ENCODE results near the gene GTPBP2. TPM values are rescaled to one million over a fixed set of nuclear protein-coding genes. Genes with fewer than 3 reads are reported as not detected.

GTPBP2 gene
- total and polyA plus RNA-seq, 2 of the 8 experiments (the other 6 are each of a cell fraction or from before 2014, with no cell fraction given), result 58.3 to 86.1 TPM

DNA sequence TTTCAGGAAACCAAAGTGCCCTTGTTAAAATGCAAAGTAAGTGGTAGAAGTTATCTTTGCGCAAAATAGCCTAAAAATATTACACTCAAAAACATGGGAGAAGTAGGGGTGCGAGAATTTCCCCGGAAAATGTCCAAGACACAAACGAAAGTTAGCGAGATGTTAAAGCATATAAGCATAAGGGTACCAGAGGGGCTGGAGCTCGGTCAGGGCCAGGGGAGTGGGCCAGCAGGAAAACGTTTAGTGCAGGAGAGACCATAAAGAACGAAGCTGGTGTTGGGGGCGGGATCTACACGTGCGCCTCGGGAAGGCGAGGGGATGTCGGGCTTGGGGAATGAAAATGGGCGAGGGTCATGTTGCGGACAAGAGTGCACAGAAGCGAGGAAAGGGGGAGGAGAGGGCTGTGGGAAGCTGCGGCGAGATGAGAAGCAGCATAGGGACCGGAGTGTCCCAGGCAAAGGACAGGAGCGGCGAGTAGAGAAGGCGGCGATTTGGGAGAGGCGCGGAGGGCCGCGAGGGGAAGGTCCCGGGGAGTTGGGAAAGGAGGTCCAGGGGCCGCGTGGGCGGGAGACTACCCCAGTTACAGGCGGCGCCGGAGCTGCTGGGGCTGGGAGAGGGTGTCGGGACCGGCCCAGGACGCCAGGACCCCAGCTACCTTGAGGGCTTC lies 53.8 kb downstream of the GTPBP2 start:
- H3K79me1 ChIP-seq (ENCODE audit: low read depth, low read length), result peaks cover 5% of the 10 kb centered on the region
- H3K9me3 ChIP-seq (ENCODE audit: insufficient read depth in 2 of 2, low read depth in 1 of 2, low read length in 1 of 2), result no peaks in the 10 kb centered on the region
- peaks cover 0 to 3% (median 0%) of the 10 kb centered on the region in 4 experiments; a peak in 2 of 7 replicates for H3K4me1 ChIP-seq (replicated peaks in 1 of 4; ENCODE audit: control insufficient read depth in 3 of 4, insufficient read depth in 4 of 4, low read length in 3 of 4)
- H3K4me3 ChIP-seq (ENCODE audit: extremely low read depth in 1 of 4, insufficient read depth in 2 of 4, low read depth in 3 of 4, low read length in 4 of 4), result peak overlapping the region; percentile 76 to 96 (median 82)
- FAIRE-seq (no peak), DNase-seq (ENCODE audit: low read depth in 1 of 2, low spot score in 2 of 2) (no peak)
- H4K91ac ChIP-seq (replicated peaks; ENCODE audit: insufficient read length, low read length), result peak overlapping the region; percentile 95
- no peak overlapping the region for H3K23ac ChIP-seq (ENCODE audit: insufficient read length)
- peak overlapping the region; percentile 82 for H2BK120ac ChIP-seq (replicated peaks; ENCODE audit: low read depth, low read length)
- no peak overlapping the region for H2AK5ac ChIP-seq (ENCODE audit: low read depth, low read length)
- peak overlapping the region; percentile 48 to 81 (median 66) for H3K9ac ChIP-seq (replicated peaks in 1 of 4; ENCODE audit: extremely low read depth in 1 of 4, low read depth in 3 of 4, low read length in 3 of 4)
- peak overlapping the region; percentile 89; the same call in 1 of the 2 replicates for H2BK12ac ChIP-seq (ENCODE audit: low read depth, low read length)
- peak overlapping the region; percentile 72 for H3K4ac ChIP-seq (replicated peaks; ENCODE audit: insufficient read length, low read depth, low read length)
- 2% methylated on average over 36 of the region's 38 CpGs; no CpG with 5 or more reads in 1 of the 2 experiments for WGBS, 2 experiments (ENCODE audit: extremely low coverage in 1 of 2, insufficient coverage in 1 of 2, insufficient read length in 1 of 2, insufficient replicate concordance in 2 of 2, low coverage in 1 of 2, low lambda C conversion rate in 2 of 2, missing lambda C conversion rate in 1 of 2)
- ChIA-PET POLR2A (ENCODE audit: partially characterized antibody) (interaction anchor here (0.8 to 4.0 kb wide), 16 partner anchors 13 to 148 kb away, joined by 3 to 16 read pairs (median 4); partner anchors contain the start of genes ABCC10, GTPBP2, LRRC73 and POLR1C), CTCF (ENCODE audit: partially characterized antibody) (interaction anchor here (1.1 kb wide), 1 partner anchor 9 kb away, joined by 4 read pairs; no protein-coding TSS in a partner anchor)
- H3K18ac ChIP-seq (ENCODE audit: extremely low read depth, low read length), result peak overlapping the region; percentile 98
- H4K8ac ChIP-seq (ENCODE audit: extremely low read depth, insufficient read depth, low read length), result peak overlapping the region; percentile 81
- no peak overlapping the region for H2BK15ac ChIP-seq (ENCODE audit: low read length)
- peak overlapping the region; percentile 76 to 93 for H3K4me2 ChIP-seq (ENCODE audit: insufficient read depth in 1 of 2, low read depth in 2 of 2, low read length in 2 of 2)
- H3K79me2 ChIP-seq (ENCODE audit: control insufficient read depth in 1 of 2, insufficient read depth in 2 of 2, low read length in 2 of 2), result peaks cover 5 to 65% of the 10 kb centered on the region in 2 experiments
- H4K20me1 ChIP-seq (replicated peaks in 1 of 2; ENCODE audit: control insufficient read depth in 1 of 2, insufficient read depth in 2 of 2, low read length in 2 of 2), result peaks cover 3% of the 10 kb centered on the region in 2 experiments
- H3K36me3 ChIP-seq (ENCODE audit: control insufficient read depth in 2 of 4, insufficient read depth in 4 of 4, low read length in 3 of 4), result peaks cover 6 to 31% (median 27%) of the 10 kb centered on the region in 4 experiments
- H3K27ac ChIP-seq (ENCODE audit: low read depth, low read length), result peak overlapping the region; percentile 23; the same call in 1 of the 2 replicates
- no peak overlapping the region for H3K14ac ChIP-seq (ENCODE audit: insufficient read length)
- peak overlapping the region; percentile 93 for H2BK5ac ChIP-seq (ENCODE audit: low read depth, low read length)
- peak overlapping the region; percentile 98; the same call in 1 of the 2 replicates for H2AFZ ChIP-seq (ENCODE audit: low read length)
- peaks cover 3% of the 10 kb centered on the region; the same call in 1 of the 2 replicates for H3K23me2 ChIP-seq (ENCODE audit: low read depth, low read length)
- H2BK20ac ChIP-seq (ENCODE audit: low read length), result no peak overlapping the region
- no peaks in the 10 kb centered on the region for H3K27me3 ChIP-seq (replicated peaks in 1 of 4; ENCODE audit: control insufficient read depth in 3 of 4, extremely low read depth in 1 of 4, insufficient read depth in 3 of 4, low read length in 3 of 4)
- no peak overlapping the region for H4K5ac ChIP-seq (ENCODE audit: insufficient read length, low read depth, low read length)
- peak overlapping the region; percentile 84 for H3K56ac ChIP-seq (replicated peaks; ENCODE audit: insufficient read length, low read depth, low read length)
- TF ChIP-seq SIN3A (conservative IDR thresholded peaks at IDR 0.05 in 1 of 2, IDR thresholded peaks at IDR 0.05 in 1 of 2; ENCODE audit: low read depth in 1 of 2, low read length in 2 of 2), result 0 out of 4 replicates have a peak, but pooled peaks of 1 of the 2 experiments have one; percentile 39
- no peak for TF ChIP-seq BACH1 (IDR thresholded peaks at IDR 0.05; ENCODE audit: low read length)
- TF ChIP-seq, protein P1, sequence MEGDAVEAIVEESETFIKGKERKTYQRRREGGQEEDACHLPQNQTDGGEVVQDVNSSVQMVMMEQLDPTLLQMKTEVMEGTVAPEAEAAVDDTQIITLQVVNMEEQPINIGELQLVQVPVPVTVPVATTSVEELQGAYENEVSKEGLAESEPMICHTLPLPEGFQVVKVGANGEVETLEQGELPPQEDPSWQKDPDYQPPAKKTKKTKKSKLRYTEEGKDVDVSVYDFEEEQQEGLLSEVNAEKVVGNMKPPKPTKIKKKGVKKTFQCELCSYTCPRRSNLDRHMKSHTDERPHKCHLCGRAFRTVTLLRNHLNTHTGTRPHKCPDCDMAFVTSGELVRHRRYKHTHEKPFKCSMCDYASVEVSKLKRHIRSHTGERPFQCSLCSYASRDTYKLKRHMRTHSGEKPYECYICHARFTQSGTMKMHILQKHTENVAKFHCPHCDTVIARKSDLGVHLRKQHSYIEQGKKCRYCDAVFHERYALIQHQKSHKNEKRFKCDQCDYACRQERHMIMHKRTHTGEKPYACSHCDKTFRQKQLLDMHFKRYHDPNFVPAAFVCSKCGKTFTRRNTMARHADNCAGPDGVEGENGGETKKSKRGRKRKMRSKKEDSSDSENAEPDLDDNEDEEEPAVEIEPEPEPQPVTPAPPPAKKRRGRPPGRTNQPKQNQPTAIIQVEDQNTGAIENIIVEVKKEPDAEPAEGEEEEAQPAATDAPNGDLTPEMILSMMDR (IDR thresholded peaks at IDR 0.05; ENCODE audit: control extremely low read depth in 1 of 3, insufficient read depth in 1 of 3, low read depth in 1 of 3, low read length in 3 of 3), result no peak
- peak; percentile 37; the same call in 1 of the 2 replicates for TF ChIP-seq E2F6 (IDR thresholded peaks at IDR 0.05)
- no peak for TF ChIP-seq SIRT6 (IDR thresholded peaks at IDR 0.05; ENCODE audit: low read length)
- TF ChIP-seq CREB1 (IDR thresholded peaks at IDR 0.05), result no peak
- no peak for TF ChIP-seq KDM1A (IDR thresholded peaks at IDR 0.05; ENCODE audit: borderline replicate concordance, low read length)
- no peak for TF ChIP-seq CHD2 (IDR thresholded peaks at IDR 0.05; ENCODE audit: low read length)
- TF ChIP-seq NRF1 (IDR thresholded peaks at IDR 0.05; ENCODE audit: low read depth, low read length), result no peak
